ENCODE results near the gene BSND. TPM values are rescaled to one million over a fixed set of nuclear protein-coding genes. Genes with fewer than 3 reads are reported as not detected.

BSND gene
- total RNA-seq, 1 experiment from 2014 or later: not detected

GRCh38 chr1:54975356-54976108 lies 23.2 kb upstream of the BSND start:
- DNase-seq (ENCODE audit: low read depth): no peak

GRCh38 chr1:54976747-54977146 lies 22.0 kb upstream of the BSND start:
- DNase-seq (ENCODE audit: low read depth): no peak

GRCh38 chr1:54977533-54978297 lies 21.0 kb upstream of the BSND start:
- no peak for DNase-seq (ENCODE audit: low read depth)

- DNase-seq (ENCODE audit: low read depth): no peak
Observed at GRCh38 chr1:54978528-54979326, 20.0 kb upstream of the BSND start.

- no peak for DNase-seq (ENCODE audit: low read depth)
Observed at GRCh38 chr1:54979327-54979891, 19.3 kb upstream of the BSND start.

GRCh38 chr1:54980046-54980527 lies 18.6 kb upstream of the BSND start:
- DNase-seq (ENCODE audit: low read depth): no peak

GRCh38 chr1:54980528-54981241 lies 18.0 kb upstream of the BSND start, which contains the start of gene TMEM61:
TSS of gene TMEM61 (plus strand) at chr1:54980628. CDS start at chr1:54981066, 438 bp downstream.
- DNase-seq (ENCODE audit: low read depth): no peak

GRCh38 chr1:54981466-54981865 lies 17.3 kb upstream of the BSND start:
- DNase-seq (ENCODE audit: low read depth): no peak

- DNase-seq (ENCODE audit: low read depth): no peak
Observed at GRCh38 chr1:54982739-54983138, 16.0 kb upstream of the BSND start.

GRCh38 chr1:54984131-54984842 lies 14.4 kb upstream of the BSND start:
- DNase-seq (ENCODE audit: low read depth): no peak

GRCh38 chr1:54985556-54985955 lies 13.2 kb upstream of the BSND start:
- DNase-seq (ENCODE audit: low read depth): no peak

- DNase-seq (ENCODE audit: low read depth): no peak
Observed at GRCh38 chr1:54986025-54986424, 12.7 kb upstream of the BSND start.

- DNase-seq (ENCODE audit: low read depth): no peak
Observed at GRCh38 chr1:54986533-54986932, 12.2 kb upstream of the BSND start.

GRCh38 chr1:54987427-54987826 lies 11.3 kb upstream of the BSND start:
- no peak for DNase-seq (ENCODE audit: low read depth)

GRCh38 chr1:54987919-54988705 lies 10.6 kb upstream of the BSND start:
- DNase-seq (ENCODE audit: low read depth): no peak

- no peak for DNase-seq (ENCODE audit: low read depth)
Observed at GRCh38 chr1:54988975-54989374, 9.8 kb upstream of the BSND start.

GRCh38 chr1:54989473-54989872 lies 9.3 kb upstream of the BSND start:
- no peak for DNase-seq (ENCODE audit: low read depth)

- DNase-seq (ENCODE audit: low read depth): no peak
Observed at GRCh38 chr1:54989968-54990810, 8.5 kb upstream of the BSND start.
